Measurements from ENCODE around the gene NHLH1. TPM values are rescaled to one million over a fixed set of nuclear protein-coding genes. Genes with fewer than 3 reads are reported as not detected.

The NHLH1 gene
- total RNA-seq, 1 donor from 2014 or later, result 0.71 TPM

GRCh38 chr1:160354388-160354985, 12.4 kb upstream of the NHLH1 start:
- no peak overlapping the region for H3K4me3 Mint-ChIP-seq
- DNase-seq (no peak), ATAC-seq (ENCODE audit: low read depth) (peak; percentile 54)
- no peaks in the 10 kb centered on the region for H3K4me1 Mint-ChIP-seq
- H3K27me3 Mint-ChIP-seq, result no peaks in the 10 kb centered on the region
- H3K27ac Mint-ChIP-seq, result no peak overlapping the region
- intact Hi-C loops (cut with micrococcal nuclease), result loop anchor here (1.0 kb wide), 2 partner anchors 22 to 253 kb away; no protein-coding TSS in a partner anchor
- ChIA-PET POLR2A (interaction anchor here (1.8 kb wide), 1 partner anchor 18 kb away, joined by 4 read pairs; no protein-coding TSS in a partner anchor), CTCF (interaction anchor here (0.9 to 3.0 kb wide), 7 partner anchors 8 to 253 kb away, joined by 3 to 30 read pairs (median 4); no protein-coding TSS in a partner anchor)
- no peaks in the 10 kb centered on the region for H3K9me3 Mint-ChIP-seq
- TF ChIP-seq CTCF (IDR thresholded peaks at IDR 0.05), result no peak
- peaks cover 98% of the 10 kb centered on the region for H3K36me3 Mint-ChIP-seq (ENCODE audit: low read depth)

- Mint-ChIP-seq H3K4me3 (no peak overlapping the region), H3K9me3 (no peaks in the 10 kb centered on the region), H3K36me3 (ENCODE audit: low read depth) (peaks cover 86% of the 10 kb centered on the region), H3K27me3 (no peaks in the 10 kb centered on the region), H3K27ac (no peak overlapping the region), H3K4me1 (no peaks in the 10 kb centered on the region)
- POLR2A ChIA-PET, result no interaction called here
- ATAC-seq (ENCODE audit: low read depth), result no peak
- no peak for TF ChIP-seq CTCF (IDR thresholded peaks at IDR 0.05)
- no peak for DNase-seq
- CTCF ChIA-PET, result no interaction called here
- intact Hi-C loops (cut with micrococcal nuclease), result no loop called here
Observed at GRCh38 chr1:160357286-160358002, 9.4 kb upstream of the NHLH1 start.

GRCh38 chr1:160358073-160358472, 8.8 kb upstream of the NHLH1 start:
- ChIA-PET CTCF (no interaction called here), POLR2A (no interaction called here)
- H3K4me3 Mint-ChIP-seq, result no peak overlapping the region
- H3K27me3 Mint-ChIP-seq, result no peaks in the 10 kb centered on the region
- H3K27ac Mint-ChIP-seq, result no peak overlapping the region
- ATAC-seq (ENCODE audit: low read depth), result no peak
- H3K9me3 Mint-ChIP-seq, result no peaks in the 10 kb centered on the region
- TF ChIP-seq CTCF (IDR thresholded peaks at IDR 0.05), result no peak
- intact Hi-C loops (cut with micrococcal nuclease), result no loop called here
- H3K4me1 Mint-ChIP-seq, result no peaks in the 10 kb centered on the region
- DNase-seq, result no peak
- H3K36me3 Mint-ChIP-seq (ENCODE audit: low read depth), result peaks cover 80% of the 10 kb centered on the region

- no peaks in the 10 kb centered on the region for H3K27me3 Mint-ChIP-seq
- H3K9me3 Mint-ChIP-seq, result no peaks in the 10 kb centered on the region
- H3K36me3 Mint-ChIP-seq (ENCODE audit: low read depth), result peaks cover 64% of the 10 kb centered on the region
- ChIA-PET CTCF (no interaction called here), POLR2A (no interaction called here)
- DNase-seq, result no peak
- no peak for ATAC-seq (ENCODE audit: low read depth)
- intact Hi-C loops (cut with micrococcal nuclease), result no loop called here
- H3K27ac Mint-ChIP-seq, result no peak overlapping the region
- TF ChIP-seq CTCF (IDR thresholded peaks at IDR 0.05), result no peak
- no peaks in the 10 kb centered on the region for H3K4me1 Mint-ChIP-seq
- H3K4me3 Mint-ChIP-seq, result no peak overlapping the region
Observed at GRCh38 chr1:160359559-160360226, 7.2 kb upstream of the NHLH1 start.

GRCh38 chr1:160360227-160360695, 6.6 kb upstream of the NHLH1 start:
- H3K9me3 Mint-ChIP-seq, result no peaks in the 10 kb centered on the region
- no peak for ATAC-seq (ENCODE audit: low read depth)
- CTCF ChIA-PET, result interaction anchor here (0.8 kb wide), 1 partner anchor 16 kb away, joined by 3 read pairs; no protein-coding TSS in a partner anchor
- POLR2A ChIA-PET, result no interaction called here
- H3K27me3 Mint-ChIP-seq, result no peaks in the 10 kb centered on the region
- DNase-seq, result no peak
- intact Hi-C loops (cut with micrococcal nuclease), result no loop called here
- TF ChIP-seq CTCF (IDR thresholded peaks at IDR 0.05), result no peak
- no peak overlapping the region for H3K4me3 Mint-ChIP-seq
- H3K27ac Mint-ChIP-seq, result no peak overlapping the region
- peaks cover 58% of the 10 kb centered on the region for H3K36me3 Mint-ChIP-seq (ENCODE audit: low read depth)
- H3K4me1 Mint-ChIP-seq, result no peaks in the 10 kb centered on the region

Measured in activated B cell treated with CpG ODN at 0.5 μM for 24 hours (primary cell).